Measurements from ENCODE around the gene VPS36.

DNA sequence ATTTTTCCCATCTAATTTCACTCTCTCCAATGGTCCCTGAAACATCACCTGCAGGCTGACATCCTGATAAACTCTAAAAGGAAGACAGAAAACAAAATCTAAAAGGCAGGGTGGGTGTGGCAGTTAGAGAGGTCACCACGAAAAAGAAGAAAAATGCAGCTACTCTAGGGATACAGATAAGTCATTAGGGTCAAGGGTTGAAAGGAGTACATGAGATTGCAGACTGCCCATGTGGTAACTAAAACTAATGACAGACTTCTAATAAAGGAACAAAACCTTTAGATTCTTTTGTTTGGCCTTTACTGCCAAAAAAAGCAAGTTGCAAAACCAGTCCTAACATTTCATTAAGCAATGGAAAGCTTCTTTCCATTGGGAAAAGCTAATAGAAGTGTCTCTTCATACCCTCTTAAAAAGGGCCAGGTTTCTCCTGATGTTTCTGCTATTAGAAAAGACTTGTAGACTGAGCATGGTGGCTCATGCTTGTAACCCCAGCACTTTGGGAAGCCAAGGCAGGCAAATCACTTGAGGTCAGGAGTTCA is 75.5 kb downstream of the VPS36 start:
- TF ChIP-seq POLR2A (IDR thresholded peaks at IDR 0.05) (no peak), EP300 (IDR thresholded peaks at IDR 0.05) (no peak)
